Loucy (cell line): ENCODE results near the gene MFSD6.

Experiments
- CTCF ChIP-seq: fragments of 200-600 bp; sonication (generic); conservative IDR thresholded peaks from 2 replicates; pipeline ENCODE4 v1.5.1; 2014; ENCODE audit warnings: mild to moderate bottlenecking, antibody characterized with exemption, low read length
- EZH2phosphoT487 ChIP-seq: fragments of 200-600 bp; IDR thresholded peaks from 2 replicates; pipeline ENCODE4 v1.6.1; 2018; ENCODE audit warnings: antibody characterized with exemption, mild to moderate bottlenecking, moderate library complexity, borderline replicate concordance

- TF ChIP-seq EZH2phosphoT487, result no peak
- TF ChIP-seq CTCF, result no peak
These were observed 1.4 kb upstream of the MFSD6 start for GRCh38 chr2:190406805-190407204.
